ENCODE measurements around the gene DDB1.

DDB1 gene

DNA sequence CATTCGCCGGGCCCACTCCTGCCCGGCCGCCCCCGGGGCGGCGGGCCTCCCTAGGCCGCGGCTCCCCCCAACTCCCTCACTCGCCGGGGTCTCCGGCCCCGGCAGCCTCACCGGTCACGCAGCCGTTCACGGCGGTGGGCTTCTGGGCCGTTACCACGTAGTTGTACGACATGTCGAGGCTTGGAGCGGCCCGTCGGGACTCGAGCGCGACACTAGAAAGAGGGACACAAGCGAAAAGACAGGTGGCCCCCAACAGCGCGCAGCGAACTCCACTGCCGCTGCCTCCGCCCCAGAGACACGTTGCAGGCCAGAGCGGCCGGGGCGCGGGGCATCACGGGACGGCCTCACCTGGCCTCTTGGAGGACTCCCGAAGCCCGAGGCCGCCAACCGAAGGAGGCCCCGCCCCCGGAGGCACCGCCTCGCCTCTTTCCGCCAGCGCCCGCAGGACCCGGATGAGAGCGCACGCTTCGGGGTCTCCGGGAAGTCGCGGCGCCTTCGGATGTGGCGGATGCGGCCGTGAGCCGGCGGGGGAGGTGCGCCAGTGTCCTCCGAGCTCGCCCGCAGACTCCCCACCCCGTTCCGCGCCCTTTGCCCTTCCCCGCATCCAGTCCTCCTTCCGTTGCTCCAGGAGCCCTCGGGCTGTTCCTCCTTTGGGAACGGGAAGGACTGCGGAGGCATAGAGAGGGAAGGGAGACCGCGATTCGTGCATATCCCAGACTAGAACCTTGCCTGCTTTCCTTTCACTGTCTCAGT, at the start of gene DDB1, which contains the start of gene TKFC:
TSS of gene DDB1 (minus strand) at position 309 of the 753 bp plus-strand sequence. CDS start at position 172, 137 bp downstream.
TSS of gene TKFC (plus strand) at position 432 of the 753 bp plus-strand sequence. CDS start 1,501 bp downstream, outside the sequence.
- ATAC-seq = peak; percentile 96 to 97

DNA sequence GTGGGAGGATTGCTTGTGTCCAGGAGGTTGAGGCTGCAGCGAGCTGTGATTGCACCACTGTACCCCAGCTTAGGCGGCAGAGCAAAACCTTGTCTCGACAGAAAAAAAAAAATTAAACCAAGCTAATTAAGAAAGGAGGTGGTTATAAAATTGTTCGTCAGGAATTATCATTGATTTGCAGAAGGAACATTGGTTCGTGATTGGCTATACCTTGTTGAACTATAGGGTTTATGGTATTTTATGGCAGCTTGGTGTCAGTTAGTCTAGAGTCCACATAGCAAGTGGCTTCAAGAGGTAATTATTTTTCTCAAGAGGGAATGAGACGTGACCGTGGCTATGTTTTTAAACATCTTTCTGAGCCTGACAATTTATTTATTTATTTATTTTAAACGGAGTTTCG, 48.0 kb upstream of the DDB1 start:
- ATAC-seq = no peak

DNA sequence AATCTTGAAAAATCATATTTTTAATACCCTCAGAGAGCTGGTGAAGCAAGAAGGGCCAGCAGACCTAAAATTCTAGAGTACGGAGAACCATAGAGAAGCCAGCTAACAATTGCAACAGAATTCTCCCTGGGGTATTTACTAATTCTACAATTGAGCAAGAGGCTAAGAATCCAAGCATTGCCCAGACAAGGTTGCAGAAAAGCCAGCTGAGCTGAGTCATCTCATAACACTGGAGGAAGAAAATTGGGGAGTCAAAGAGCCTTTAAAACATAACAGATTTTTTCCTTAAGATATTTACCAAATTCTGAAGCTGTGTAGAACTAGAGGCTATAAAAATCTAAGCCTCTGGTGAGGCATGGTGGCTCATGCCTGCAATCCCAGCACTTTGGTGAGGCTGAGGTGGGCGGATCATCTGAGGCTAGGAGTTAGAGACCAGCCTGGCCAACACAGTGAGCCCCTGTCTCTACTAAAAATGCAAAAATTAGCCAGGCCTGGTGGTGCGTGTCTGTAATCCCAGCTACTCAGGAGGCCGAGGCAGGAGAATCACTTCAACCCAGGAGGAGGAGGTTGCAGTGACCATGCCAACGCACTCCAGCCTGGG, 45.9 kb upstream of the DDB1 start:
- ATAC-seq = no peak

DNA sequence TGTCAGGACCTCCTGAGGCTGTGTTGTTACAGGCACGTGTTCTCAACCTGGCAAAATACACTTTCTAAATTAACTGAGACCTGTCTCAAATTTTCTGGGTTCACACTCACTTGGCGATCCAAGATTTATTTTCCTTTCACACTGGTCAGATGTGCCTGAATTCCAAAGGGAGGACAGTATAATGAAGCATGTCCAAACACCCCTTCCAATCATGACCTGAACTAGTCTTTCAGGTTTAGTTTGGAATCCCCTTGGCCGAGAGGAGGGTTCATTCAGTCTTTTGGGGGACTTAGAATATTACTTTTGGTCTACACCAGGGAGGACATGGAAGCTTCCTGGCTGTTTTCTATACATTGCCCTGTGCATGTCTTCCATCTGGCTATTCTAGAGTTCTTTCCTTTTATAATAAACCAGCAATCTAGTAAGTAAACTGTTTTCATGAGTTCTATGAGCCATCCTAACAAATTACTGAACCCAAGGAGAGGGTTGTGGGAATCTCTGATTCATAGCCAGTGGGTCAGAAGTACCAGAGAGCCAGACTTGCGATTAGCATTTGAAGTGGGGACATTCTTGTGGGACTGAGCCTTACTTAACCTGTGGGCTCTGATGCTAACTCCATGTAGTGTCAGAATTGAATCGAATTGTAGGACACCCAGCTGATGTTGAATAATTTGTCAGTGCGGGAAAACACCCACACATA, 44.7 kb upstream of the DDB1 start:
- no peak for ATAC-seq

DNA sequence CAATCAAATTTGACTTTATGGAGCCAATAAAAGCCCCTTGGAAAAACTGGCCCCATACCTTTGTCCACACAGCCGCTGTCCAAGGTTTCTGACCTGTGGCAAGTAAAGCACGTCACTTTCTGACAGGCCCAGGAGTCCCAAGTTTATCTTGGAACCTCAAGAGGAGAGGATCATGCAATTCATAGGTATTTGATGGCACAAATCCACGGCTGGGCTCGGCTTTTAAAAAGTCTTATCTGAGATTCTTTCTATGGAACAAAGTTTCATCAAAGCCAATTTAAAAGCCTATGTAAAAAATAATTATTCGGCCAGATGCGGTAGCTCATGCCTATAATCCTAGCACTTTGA, 42.8 kb upstream of the DDB1 start:
- no peak for ATAC-seq

DNA sequence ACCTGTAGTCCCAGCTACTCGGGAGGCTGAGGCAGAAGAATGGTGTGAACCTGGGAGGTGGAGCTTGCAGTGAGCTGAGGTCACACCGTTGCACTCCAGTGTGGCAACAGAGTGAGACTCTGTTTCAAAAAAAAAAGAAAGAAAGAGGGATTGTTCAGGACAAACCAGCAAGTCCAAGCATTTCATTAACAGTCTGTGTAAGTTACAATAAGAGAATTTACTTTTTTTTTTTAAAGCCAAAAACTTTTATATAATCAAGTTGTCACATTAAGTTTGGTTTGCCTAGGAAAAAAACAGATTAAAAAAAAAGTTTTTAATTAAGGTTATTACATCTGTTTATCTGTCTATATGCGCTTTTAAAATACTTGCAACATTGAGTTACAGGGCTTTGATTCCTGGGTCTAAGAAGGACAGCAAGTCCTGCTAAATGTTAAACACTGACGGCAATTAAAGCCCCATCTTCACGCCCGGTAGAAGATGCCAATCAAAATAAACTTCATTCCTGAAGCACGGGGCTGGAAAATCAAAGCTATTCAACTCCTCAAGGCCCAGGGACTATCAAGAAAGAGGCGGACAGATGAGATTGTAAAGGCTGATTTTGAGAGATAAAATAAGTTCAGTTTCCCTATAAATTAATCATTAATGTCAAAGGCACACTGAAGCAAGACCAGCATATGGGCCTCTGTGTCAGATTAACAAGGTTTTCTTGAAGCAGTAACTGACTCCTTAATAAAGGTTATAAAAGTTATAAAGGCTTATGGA, 39.9 kb upstream of the DDB1 start:
- ATAC-seq = no peak

DNA sequence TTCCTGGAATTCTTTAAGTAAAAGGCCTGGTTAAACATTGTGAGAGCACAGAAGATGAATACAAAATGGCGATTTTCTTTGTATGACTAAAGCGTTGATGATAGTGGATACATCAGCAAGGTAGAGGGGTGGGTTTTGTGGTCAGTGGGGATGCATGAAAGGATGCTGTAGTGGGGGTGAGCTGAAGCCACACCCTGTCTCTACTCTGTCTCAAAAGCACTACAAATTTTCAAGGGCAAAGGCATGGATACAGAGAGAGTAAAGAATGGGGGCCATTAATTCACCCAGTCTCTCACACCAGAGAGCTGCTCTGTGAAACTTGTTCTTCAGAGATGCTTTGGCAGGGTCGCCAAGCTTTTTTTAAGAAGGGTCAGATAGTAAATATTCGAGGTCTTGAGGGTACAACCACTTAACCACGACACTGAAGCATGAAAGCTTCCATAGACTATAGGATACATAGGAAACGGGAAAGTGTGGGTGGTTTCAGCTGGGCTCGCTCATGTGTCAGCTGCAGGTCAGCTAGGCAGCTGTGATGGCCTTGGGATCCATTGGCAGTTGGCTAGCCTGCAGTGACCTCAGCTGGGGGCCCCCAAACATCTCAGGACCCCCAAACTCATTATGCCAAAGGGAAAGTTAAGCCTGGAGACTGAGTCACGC, 37.6 kb upstream of the DDB1 start:
- ATAC-seq = no peak

DNA sequence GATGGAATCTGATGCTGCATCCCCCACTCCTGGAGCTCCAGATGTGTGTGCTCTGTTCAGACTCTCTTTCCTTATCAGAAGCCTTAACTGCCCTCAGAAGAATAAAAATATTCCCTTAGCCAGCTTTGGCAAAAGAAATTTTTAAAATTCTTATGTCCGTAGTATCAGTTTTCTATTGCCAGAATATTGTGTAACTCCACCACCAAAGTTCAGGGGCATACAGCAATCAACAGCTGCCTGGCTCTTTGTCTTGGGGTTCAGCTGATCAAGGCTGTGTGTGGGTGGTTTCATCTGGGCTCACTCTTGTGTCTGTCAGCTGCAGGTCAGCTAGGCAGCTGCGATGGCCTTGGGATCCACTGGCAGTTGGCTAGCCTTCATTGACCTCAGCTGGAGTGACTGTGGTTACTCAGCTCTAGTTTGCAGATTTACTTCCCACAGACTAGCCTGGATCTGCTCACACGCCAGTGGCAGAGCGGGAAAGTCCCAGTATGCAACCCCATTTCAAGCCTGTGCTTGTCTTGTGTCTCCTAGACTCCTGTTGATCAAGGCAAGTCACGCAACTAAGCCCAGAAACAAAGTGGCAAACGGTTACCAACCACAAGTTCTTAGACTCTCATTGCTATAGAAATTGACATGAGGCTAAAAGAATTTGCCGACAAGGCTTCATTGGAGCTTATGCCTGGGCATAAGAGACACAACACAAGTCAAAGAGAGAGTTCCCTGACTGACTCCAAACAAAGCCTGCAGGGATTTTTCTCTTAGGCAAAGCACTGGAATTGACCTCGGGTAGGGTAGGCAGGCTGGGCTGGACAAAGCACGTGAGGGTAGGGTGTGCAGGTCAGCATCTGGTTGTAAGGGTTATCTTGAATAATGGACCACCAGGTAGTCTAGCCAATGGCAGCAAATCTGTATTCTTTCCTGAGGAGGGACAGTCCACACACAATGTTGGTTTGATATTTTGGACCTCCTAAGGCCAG, 36.8 kb upstream of the DDB1 start:
- ATAC-seq = no peak

DNA sequence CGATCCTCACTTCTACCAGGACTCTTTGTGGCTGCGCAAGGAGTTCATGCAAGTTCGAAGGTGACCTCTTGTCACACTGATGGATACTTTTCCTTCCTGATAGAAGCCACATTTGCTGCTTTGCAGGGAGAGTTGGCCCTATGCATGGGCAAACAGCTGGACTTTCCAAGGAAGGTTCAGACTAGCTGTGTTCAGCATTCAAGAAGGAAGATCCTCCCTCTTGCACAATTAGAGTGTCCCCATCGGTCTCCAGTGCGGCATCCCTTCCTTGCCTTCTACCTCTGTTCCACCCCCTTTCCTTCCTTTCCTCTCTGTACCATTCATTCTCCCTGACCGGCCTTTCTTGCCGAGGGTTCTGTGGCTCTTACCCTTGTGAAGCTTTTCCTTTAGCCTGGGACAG, 35.7 kb upstream of the DDB1 start:
- no peak for ATAC-seq

DNA sequence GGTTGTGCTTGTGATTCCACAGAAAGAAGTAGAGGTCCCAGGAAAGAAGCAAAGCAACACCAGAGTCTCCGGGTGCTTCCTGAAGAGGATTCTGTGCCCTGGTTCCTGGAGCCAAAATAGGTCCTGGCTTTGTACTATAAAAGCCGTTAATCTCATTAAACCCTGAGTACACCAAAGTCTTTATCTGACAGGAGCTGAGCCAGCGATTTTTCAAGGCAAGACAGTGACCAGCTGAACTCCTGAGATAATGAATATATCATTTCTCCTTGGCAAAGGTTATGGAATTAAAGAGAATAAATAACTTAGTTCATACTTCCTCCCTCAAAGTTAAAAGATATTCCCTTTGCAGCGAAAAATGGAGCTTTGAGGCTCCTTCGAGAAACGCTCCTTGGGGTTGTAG, 34.5 kb upstream of the DDB1 start:
- no peak for ATAC-seq

DNA sequence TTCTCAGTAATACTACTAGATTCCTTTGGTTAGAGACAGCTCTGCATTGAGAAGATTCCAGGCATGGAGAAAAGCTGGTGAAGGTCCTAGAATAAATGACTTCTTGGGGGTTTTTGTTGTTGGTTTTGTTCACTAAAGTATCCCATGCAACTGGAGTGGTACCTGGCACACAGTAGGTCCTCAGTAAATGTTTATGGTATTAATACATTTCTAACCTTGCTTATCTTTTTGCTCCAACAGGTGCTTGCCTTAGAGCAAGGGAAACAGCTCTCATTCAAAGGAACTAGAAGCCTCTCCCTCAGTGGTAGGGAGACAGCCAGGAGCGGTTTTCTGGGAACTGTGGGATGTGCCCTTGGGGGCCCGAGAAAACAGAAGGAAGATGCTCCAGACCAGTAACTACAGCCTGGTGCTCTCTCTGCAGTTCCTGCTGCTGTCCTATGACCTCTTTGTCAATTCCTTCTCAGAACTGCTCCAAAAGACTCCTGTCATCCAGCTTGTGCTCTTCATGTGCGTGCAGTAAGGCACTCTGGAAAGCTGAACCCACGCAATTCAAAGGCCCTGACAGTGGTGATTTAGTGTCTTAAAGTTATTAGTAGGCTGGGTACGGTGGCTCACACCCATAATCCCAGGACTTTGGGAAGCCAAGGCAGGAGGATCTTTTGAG, 31.2 kb upstream of the DDB1 start:
- ATAC-seq = no peak

DNA sequence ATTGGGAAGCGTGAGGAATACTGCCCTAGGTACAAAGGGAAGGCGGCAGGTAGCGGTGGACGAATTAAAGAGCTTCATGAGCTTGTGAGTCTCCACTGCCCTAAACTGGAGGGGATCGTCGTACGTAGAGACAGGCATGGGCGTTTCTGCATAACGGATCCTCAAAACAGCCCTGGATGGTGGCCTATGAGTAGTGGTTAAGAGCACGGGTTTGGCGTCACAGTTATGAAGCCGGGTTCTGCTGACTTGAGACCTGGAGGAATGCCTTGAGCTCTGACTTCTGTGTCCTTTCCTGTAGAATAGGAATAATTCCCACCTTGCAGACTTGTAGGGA, 29.6 kb upstream of the DDB1 start:
- peak; percentile 17 to 18 for ATAC-seq

DNA sequence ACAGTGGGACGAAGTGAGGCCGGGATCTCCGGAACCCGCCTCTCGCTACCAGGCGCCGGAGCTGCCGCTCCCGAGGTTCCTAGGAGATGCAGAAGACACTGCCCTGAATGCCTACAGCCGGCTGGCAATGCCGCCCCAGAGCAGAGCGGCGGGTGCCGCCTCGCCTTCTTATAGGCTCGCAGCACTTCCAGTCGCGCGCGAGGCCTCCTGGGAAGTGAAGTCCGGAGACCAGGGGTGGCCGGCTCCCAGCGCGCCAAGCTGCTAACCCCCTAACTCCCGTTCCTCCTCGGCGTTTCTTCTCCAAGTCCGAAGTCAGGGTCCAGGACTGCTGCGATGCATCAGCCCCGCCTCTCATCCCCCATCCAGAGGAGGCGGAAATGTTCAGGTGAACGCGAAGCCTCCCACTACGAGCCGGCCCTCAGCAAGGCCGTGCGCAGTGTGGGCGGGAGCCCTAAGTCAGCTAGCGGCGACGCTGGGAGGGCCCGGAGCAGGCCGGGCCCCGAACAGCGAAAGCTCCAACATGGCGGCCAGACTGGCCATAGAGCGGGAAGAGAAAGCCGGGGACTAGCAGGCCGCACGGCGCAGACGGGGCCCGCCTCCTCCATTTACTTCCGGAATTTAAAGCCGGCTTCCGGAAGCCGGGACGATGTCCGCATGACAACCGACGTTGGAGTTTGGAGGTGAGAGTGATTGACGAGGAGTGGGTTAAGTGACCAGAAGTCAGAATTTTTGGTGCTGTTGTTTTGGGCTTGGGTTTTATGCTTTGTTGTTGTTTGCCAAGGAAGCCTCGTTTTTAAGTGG, 29.0 kb upstream of the DDB1 start, which contains the start of the genes CYB561A3 and TMEM138:
TSS of gene CYB561A3 (minus strand) at position 142 of the 801 bp plus-strand sequence. CDS start 5,169 bp downstream, outside the sequence.
TSS of gene TMEM138 (plus strand) at position 634 of the 801 bp plus-strand sequence. CDS start 2,017 bp downstream, outside the sequence.
- peak; percentile 95 for ATAC-seq

DNA sequence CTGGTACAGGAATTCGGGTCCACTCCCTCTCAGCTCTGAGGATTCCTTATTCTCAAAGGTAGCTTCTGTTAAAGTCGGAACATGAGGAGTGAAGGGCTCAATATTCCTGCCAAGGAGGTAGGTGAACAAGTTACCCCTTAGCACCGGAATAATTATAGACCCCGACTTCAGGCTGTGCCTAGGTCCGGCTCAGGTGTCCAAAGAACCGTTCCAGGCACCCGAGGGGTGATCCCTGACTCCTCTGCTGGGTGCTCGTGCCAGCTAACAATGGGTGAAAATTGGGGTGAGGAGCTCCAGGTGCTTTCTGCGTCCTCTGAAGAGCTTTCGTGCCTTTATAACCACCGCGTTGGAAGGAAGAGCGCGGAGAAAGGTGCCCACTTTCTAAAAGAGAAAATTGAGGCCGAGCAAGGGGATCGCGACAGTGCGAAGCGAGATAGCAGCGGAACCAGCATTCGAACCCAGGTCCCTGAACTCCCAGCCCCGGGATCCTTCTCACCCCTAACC, 28.4 kb upstream of the DDB1 start:
- peak in 1 of 2 donors; percentile 1 for ATAC-seq

DNA sequence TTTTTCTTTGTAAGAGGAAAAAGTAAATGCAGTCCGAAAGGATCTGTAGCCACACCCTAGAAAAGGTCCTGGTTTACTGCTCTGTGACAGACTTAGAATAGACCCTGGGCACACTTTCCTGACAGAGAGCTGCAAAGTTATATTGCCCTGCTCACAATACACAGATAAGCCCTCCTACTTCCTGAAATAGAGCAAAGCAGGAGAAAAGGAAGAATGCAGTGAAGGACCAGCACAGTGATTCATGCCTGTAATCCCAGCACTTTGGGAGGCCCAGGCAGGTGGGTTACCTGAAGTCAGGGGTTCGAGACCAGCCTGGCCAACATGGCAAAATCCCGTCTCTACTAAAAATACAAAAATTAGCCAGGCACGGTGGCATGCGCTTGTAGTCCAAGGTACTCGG, 26.6 kb upstream of the DDB1 start:
- no peak for ATAC-seq

DNA sequence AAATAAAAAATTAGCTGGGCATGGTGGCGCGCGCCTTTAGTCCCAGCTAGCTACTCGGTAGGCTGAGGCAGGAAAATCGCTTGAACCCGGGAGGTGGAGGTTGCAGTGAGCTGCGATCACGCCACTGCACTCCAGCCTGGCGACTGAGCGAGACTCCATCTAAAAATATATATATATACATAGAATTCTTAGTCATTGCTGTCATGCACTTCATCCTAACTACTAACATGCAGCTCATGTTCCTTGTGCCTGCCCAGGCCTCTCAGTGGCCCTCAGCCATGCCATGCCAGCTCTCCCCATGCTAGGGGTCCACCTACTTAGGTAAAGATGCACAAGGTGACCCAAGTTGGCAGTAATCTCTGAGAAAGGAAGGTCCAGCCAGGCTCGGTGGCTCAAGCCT, 25.7 kb upstream of the DDB1 start:
- no peak for ATAC-seq

DNA sequence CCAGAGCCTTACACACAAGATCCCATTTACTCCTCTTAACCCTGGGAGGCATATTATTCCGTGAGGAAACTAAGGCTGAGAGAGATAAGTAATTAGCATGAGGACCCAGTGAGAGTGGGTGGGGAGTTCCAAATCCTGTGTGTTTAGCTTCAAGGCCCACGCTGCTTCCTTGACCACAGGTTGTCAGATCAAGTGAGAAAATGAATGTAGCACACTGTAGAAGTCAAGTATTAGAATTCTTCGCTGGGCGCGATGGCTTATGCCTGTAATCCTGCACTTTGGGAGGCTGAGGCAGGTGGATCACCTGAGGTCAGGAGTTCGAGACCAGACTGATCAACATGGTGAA, 25.0 kb upstream of the DDB1 start:
- no peak for ATAC-seq

DNA sequence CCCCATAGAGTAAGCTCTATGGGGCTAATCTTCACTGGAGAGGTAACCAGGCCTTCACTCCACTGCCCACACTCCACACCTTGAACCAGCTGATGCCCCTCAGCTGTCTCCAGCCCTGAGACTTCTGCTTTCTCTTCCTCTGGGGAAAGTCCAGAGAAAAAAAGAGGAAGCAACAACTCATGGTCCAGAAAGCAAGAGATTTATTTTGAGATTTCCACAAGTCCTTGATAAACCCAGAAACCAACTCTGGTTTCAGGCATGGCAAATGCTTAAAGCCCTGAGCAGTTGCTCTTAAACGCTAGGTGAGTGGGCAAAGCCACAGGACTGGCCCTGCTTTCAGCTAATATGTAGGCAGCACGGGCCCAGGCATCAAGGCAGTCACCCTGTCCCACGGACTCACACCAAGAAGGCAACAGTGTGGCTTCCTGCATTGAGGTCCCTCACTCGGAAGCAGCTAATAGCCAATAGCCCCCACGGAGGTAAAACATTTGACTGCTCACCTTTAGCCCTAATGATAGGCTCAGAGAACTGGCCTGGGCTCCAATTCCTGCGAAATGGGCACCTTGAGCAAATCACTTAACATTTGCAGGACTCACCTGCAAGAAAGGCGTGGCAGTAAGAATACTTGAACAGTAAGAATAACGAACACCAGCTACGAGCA, 24.5 kb upstream of the DDB1 start:
- no peak for ATAC-seq

DNA sequence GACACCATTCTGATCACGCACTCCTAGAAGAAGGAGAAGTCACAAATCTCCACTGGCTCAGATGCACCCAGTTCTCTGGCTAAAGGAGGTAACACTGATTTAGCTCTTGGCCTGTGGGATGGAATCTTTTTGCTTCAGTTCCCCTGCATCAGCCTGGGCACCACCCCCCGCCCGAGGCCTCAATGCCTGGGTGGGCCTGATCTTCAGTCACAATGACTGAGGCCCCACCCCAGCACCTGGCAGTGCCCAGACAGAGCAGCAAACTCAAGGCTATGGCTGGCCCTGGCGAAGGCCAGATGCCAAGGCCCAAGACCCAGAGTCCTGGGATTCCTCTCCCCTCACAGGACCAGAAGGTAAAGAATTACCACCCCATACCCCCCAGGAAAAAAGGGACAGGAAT, 23.8 kb upstream of the DDB1 start:
- no peak for ATAC-seq
